Measurements from ENCODE around the gene CNOT10. TPM values are rescaled to one million over a fixed set of nuclear protein-coding genes. Genes with fewer than 3 reads are reported as not detected.

CNOT10 gene
- total and polyA plus RNA-seq, 7 donors = 10.3 to 18.1 (median 11.7) TPM

DNA sequence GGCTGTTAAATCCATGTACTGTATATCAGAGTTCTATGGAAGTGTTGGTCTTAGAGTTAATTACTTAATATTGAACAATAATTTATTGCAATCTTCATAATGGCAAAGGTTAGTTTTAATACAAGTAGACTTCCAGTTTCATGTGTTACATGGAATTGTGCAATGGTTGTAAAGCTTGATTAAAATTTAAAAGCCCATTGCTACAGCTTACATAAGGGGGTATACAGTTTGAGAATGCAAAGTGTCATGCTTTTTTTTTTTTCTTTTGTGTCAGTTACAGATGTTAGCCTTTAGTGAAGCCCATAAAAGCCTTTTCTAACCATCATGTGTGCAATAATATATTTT lies 22.0 kb downstream of the CNOT10 start:
- intact Hi-C loops (cut with DNase I) = no loop called here
- no peaks in the 10 kb centered on the region for H3K27me3 ChIP-seq (ENCODE audit: insufficient read depth in 3 of 3, low read length in 2 of 3)

DNA sequence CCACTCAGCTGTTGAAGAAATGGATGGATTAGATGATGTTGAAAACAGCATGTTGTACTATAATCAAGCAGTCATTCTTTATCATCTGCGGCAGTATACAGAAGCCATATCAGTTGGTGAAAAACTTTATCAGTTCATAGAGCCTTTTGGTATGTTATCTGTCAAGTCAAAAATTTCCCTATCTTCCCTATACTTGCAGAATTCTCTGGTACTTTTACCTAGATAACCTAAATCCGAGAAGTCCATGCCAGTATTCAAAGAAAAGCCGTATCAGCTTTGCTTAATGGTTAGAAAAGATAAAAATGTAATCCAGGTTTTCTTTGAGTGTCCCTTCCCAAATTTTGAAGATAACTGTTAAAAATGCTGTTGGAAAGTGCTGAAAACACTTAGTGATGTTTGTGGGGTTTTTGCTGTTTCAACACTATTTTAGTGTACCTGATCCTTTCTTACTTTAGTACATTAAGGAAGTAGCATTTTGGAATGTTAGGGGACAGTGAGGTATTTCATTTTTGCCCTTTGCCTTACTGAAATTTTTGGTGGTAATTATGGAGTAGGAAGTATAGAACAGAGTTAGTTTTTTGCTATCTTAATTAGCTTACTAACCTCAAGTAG lies 23.8 kb downstream of the CNOT10 start:
- no peaks in the 10 kb centered on the region for H3K4me1 ChIP-seq
- intact Hi-C loops (cut with DNase I) = no loop called here

More for the DNA sequence above, 22.0 kb downstream of the CNOT10 start:
- Histone ChIP-seq H3K9me3 (no peaks in the 10 kb centered on the region), H3K4me1 (no peaks in the 10 kb centered on the region), H3K36me3 (ENCODE audit: insufficient read depth in 1 of 2, low read depth in 1 of 2) (peaks cover 2 to 43% of the 10 kb centered on the region in 2 donors), H3K4me3 (no peak overlapping the region), H3K27ac (no peak overlapping the region)
- DNase-seq (no peak), ATAC-seq (no peak)
- TF ChIP-seq, protein P1, sequence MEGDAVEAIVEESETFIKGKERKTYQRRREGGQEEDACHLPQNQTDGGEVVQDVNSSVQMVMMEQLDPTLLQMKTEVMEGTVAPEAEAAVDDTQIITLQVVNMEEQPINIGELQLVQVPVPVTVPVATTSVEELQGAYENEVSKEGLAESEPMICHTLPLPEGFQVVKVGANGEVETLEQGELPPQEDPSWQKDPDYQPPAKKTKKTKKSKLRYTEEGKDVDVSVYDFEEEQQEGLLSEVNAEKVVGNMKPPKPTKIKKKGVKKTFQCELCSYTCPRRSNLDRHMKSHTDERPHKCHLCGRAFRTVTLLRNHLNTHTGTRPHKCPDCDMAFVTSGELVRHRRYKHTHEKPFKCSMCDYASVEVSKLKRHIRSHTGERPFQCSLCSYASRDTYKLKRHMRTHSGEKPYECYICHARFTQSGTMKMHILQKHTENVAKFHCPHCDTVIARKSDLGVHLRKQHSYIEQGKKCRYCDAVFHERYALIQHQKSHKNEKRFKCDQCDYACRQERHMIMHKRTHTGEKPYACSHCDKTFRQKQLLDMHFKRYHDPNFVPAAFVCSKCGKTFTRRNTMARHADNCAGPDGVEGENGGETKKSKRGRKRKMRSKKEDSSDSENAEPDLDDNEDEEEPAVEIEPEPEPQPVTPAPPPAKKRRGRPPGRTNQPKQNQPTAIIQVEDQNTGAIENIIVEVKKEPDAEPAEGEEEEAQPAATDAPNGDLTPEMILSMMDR (IDR thresholded peaks at IDR 0.05) = no peak

DNA sequence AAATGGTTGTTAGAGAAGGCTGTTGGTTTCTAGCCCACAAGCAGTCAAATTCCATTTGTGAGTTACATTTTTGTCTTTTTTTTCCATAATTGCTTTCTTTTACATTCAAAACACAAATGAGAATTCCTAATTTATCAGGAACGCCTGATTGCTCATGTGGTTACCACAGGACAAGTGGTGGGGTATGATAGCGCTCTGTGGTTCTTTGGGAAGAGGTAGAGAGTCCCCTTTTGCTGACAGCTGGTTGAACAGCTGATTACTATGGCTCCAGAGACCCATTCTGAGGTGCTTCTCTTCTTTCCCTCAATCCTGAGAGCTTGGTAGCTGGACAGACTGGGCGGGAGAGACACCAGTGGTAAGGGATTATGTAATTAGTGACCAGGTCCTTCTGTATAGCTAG lies 24.4 kb downstream of the CNOT10 start:
- intact Hi-C loops (cut with DNase I) = no loop called here
- TF ChIP-seq, protein P1 (IDR thresholded peaks at IDR 0.05) = no peak
- Histone ChIP-seq H3K27ac (no peak overlapping the region), H3K4me3 (no peak overlapping the region), H3K9me3 (no peaks in the 10 kb centered on the region), H3K4me1 (no peaks in the 10 kb centered on the region), H3K27me3 (ENCODE audit: insufficient read depth in 3 of 3, low read length in 2 of 3) (no peaks in the 10 kb centered on the region), H3K36me3 (ENCODE audit: insufficient read depth in 1 of 2, low read depth in 1 of 2) (peaks cover 2 to 65% of the 10 kb centered on the region in 2 donors)
- no peak for ATAC-seq
- DNase-seq = no peak
- WGBS, 3 donors = 93 to 97% (median 96%) methylated on average over 3 of the region's 3 CpGs

More for the DNA sequence above, 23.8 kb downstream of the CNOT10 start:
- WGBS, 3 donors = 97 to 99% (median 98%) methylated on average over 3 of the region's 3 CpGs
- TF ChIP-seq, protein P1 (IDR thresholded peaks at IDR 0.05) = no peak
- no peaks in the 10 kb centered on the region for H3K9me3 ChIP-seq
- no peak overlapping the region for H3K4me3 ChIP-seq
- peaks cover 2 to 61% of the 10 kb centered on the region in 2 donors for H3K36me3 ChIP-seq (ENCODE audit: insufficient read depth in 1 of 2, low read depth in 1 of 2)
- H3K27me3 ChIP-seq (ENCODE audit: insufficient read depth in 3 of 3, low read length in 2 of 3) = no peaks in the 10 kb centered on the region
- DNase-seq = no peak
- no peak overlapping the region for H3K27ac ChIP-seq
- ATAC-seq = no peak

DNA sequence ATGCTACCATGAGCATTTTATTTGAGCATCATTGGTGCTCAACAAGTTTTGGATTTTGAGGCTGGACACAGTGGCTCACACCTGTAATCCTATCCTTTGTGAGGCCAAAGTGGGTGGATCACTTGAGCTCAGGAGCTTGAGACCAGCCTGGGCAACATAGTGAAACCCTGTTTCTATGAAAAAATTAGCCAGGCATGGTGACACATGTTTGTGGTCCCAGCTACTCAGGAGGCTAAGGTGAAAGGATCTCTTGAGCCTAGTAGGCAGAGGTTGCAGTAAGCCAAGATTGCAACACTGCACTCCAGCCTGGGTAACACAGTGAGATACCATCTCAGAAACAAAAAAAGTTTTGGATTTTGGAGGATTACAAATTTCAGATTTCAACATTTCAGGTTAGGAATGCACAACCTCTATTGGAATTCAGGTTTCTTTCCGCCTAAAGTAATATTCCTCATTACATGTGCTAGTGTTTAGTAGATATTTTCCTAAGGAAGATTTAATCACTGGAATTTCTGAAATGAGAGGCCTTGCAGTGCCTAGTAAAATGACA lies 27.6 kb downstream of the CNOT10 start:
- 98 to 100% (median 100%) methylated on average over 1 of the region's 1 CpG for WGBS, 3 donors
- TF ChIP-seq, protein P1 (IDR thresholded peaks at IDR 0.05) = no peak
- Histone ChIP-seq H3K36me3 (ENCODE audit: insufficient read depth in 1 of 2, low read depth in 1 of 2) (peaks cover 2 to 82% of the 10 kb centered on the region in 2 donors), H3K4me1 (no peaks in the 10 kb centered on the region), H3K4me3 (no peak overlapping the region), H3K27ac (no peak overlapping the region), H3K9me3 (no peaks in the 10 kb centered on the region), H3K27me3 (ENCODE audit: insufficient read depth in 3 of 3, low read length in 2 of 3) (no peaks in the 10 kb centered on the region)
- ATAC-seq = no peak
- intact Hi-C loops (cut with DNase I) = no loop called here
- no peak for DNase-seq

DNA sequence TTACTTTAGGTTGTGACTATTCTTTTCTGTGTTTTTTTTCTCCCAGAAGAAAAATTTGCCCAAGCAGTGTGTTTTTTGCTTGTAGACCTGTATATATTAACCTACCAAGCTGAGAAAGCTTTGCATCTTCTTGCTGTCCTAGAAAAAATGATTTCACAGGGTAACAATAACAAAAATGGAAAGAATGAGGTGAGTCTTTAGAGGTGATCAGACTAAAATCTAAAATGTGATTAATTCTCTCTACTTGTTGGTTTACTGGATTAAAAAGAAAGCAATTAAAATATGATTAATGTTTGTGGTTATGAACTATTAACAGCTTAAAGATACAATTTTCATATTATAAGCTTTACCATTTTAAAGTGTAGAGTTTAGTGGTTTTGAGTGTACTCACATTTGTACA lies 28.2 kb downstream of the CNOT10 start:
- peaks cover 2 to 87% of the 10 kb centered on the region in 2 donors for H3K36me3 ChIP-seq (ENCODE audit: insufficient read depth in 1 of 2, low read depth in 1 of 2)
- H3K9me3 ChIP-seq = no peaks in the 10 kb centered on the region
- H3K4me3 ChIP-seq = no peak overlapping the region
- no peak for DNase-seq
- no peak for ATAC-seq
- H3K27ac ChIP-seq = no peak overlapping the region
- no peaks in the 10 kb centered on the region for H3K27me3 ChIP-seq (ENCODE audit: insufficient read depth in 3 of 3, low read length in 2 of 3)
- intact Hi-C loops (cut with DNase I) = no loop called here
- TF ChIP-seq, protein P1 (IDR thresholded peaks at IDR 0.05) = no peak
- no peaks in the 10 kb centered on the region for H3K4me1 ChIP-seq
